Neural cell (in vitro differentiated cells): ENCODE results near the gene WDR93.

ENCODE experiments used
- EZH2 ChIP-seq: fragments of 200-600, 300-800 bp; shearing (Covaris generic), sonication (generic); IDR thresholded peaks from 2 replicates; pipeline ENCODE4 v1.6.1; 2014; ENCODE audit warnings: antibody characterized with exemption, low read length, borderline replicate concordance, mild to moderate bottlenecking; ENCODE audit not compliant: insufficient read depth, poor library complexity, severe bottlenecking
- POLR2AphosphoS5 ChIP-seq: IDR thresholded peaks from 2 replicates; pipeline ENCODE4 v1.6.1; 2012
- TF ChIP-seq, protein P1 (sequence below): IDR thresholded peaks from 2 replicates; pipeline ENCODE4 v1.6.1; 2012; ENCODE audit warnings: borderline replicate concordance
- TF ChIP-seq, protein P2 (sequence below): fragments of 450-650 bp; IDR thresholded peaks from 2 replicates; pipeline ENCODE4 v1.5.1; 2014; ENCODE audit warnings: antibody characterized with exemption, mild to moderate bottlenecking, moderate library complexity; ENCODE audit not compliant: poor library complexity, severe bottlenecking

DNA sequence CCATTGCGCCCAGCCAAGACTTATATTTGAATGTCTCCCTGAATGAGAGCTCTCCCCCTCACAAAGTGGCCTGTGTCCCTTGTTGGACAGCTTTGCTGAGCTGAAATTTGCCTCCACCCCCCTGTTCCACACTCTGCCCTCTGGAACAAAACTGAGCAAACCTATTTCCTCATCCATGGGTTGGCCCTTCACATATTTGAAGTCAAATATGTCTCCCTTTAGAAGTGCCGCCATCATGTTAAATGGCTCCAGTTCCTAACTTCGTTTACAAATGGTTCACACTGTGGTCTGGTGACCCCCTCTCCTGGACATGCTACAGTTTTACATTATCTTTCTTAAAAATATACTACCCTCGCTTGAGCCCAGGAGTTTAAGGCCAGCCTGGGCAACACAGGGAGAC lies 16.1 kb upstream of the WDR93 start:
- TF ChIP-seq, protein P1, sequence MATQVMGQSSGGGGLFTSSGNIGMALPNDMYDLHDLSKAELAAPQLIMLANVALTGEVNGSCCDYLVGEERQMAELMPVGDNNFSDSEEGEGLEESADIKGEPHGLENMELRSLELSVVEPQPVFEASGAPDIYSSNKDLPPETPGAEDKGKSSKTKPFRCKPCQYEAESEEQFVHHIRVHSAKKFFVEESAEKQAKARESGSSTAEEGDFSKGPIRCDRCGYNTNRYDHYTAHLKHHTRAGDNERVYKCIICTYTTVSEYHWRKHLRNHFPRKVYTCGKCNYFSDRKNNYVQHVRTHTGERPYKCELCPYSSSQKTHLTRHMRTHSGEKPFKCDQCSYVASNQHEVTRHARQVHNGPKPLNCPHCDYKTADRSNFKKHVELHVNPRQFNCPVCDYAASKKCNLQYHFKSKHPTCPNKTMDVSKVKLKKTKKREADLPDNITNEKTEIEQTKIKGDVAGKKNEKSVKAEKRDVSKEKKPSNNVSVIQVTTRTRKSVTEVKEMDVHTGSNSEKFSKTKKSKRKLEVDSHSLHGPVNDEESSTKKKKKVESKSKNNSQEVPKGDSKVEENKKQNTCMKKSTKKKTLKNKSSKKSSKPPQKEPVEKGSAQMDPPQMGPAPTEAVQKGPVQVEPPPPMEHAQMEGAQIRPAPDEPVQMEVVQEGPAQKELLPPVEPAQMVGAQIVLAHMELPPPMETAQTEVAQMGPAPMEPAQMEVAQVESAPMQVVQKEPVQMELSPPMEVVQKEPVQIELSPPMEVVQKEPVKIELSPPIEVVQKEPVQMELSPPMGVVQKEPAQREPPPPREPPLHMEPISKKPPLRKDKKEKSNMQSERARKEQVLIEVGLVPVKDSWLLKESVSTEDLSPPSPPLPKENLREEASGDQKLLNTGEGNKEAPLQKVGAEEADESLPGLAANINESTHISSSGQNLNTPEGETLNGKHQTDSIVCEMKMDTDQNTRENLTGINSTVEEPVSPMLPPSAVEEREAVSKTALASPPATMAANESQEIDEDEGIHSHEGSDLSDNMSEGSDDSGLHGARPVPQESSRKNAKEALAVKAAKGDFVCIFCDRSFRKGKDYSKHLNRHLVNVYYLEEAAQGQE, result no peak
- TF ChIP-seq POLR2AphosphoS5 (no peak), EZH2 (no peak)
- TF ChIP-seq, protein P2, sequence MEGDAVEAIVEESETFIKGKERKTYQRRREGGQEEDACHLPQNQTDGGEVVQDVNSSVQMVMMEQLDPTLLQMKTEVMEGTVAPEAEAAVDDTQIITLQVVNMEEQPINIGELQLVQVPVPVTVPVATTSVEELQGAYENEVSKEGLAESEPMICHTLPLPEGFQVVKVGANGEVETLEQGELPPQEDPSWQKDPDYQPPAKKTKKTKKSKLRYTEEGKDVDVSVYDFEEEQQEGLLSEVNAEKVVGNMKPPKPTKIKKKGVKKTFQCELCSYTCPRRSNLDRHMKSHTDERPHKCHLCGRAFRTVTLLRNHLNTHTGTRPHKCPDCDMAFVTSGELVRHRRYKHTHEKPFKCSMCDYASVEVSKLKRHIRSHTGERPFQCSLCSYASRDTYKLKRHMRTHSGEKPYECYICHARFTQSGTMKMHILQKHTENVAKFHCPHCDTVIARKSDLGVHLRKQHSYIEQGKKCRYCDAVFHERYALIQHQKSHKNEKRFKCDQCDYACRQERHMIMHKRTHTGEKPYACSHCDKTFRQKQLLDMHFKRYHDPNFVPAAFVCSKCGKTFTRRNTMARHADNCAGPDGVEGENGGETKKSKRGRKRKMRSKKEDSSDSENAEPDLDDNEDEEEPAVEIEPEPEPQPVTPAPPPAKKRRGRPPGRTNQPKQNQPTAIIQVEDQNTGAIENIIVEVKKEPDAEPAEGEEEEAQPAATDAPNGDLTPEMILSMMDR, result no peak
